Islet of Langerhans (tissue), 1 donor: ENCODE measurements around the gene PDGFRB.
"Not testable (repeated sequence)": the region's sequence is repeated elsewhere in the genome, so short reads cannot be mapped to it uniquely, and the experiment has no call there.

Experiments used
- FAIRE-seq: peaks from one replicate; lab custom pipeline; 2011; peaks lifted over from hg19 to GRCh38; lab: Jason Lieb, UNC

The PDGFRB gene

DNA sequence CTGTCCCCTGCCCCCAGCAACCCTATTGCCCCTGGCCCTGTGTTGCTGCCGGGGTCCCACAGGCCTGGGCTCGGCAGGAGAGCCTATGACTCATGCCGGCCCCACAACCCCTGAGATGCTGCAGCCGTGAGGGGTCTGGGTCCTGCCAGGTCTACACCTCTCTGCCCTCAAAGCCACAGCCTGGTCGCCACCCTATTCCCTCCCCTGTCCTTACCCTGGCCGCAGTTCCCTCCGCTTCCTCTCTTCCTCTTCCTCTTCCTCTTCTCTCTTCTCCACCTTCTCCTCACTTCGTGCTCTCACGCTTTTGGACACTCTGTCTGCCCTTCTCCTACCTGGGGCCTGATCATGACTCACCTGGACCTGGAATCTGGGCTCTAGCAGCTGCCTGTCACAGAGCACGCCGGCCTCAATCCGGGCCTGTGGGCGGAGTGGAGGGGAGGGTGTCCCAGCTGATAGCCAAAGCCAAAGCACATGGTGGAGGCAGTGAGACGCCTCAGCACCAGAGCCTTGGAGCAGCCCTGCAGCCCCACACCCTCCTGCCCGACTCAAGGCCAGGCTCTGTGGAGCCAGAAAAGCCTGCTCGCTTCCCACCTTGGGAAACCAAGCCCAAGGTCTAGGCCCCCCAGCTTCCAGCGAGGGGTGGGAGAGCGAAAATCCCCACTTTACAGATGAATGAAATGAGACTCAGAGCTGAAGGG is 42.4 kb downstream of the PDGFRB start:
- FAIRE-seq = no peak

DNA sequence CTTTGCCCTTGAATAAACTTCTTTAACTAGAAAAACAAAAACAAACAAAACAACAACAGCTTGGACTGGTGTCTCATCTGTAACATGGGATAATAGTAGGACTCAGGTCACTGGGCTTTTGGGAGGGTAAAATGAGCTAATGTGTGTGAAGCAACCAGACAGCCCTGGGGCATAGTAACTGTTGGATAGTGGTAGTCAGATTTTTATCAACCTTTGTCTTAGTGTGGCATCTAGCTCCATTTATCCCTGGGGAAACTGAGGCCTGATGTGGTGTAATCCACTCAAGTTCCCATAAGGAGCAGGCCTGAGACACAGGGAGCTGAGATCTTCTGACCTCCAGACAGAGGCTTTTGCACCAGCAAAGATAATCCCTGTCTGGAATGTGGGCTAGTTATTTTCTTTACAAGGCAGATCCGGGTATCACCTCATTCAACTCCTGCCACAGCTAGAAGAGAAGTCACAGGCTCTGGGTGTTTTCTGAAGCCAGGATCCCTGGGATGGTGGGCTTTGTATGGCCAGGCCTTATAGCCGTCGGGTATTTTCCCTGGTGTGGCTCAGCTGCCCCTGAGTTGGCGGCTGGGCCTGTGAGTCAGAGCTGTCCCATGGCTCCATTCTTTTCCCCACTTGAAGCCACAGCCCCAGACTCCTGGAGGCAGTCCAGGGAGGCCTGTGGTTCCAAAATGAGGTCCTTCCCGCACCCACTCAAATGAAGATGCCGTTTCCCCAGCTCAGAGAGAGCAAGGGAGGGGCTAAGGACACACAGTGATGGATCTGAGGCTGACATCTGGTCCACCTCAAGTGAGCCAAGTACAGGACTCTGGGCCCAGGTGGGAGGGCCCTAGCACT is 43.2 kb downstream of the PDGFRB start:
- no peak for FAIRE-seq

DNA sequence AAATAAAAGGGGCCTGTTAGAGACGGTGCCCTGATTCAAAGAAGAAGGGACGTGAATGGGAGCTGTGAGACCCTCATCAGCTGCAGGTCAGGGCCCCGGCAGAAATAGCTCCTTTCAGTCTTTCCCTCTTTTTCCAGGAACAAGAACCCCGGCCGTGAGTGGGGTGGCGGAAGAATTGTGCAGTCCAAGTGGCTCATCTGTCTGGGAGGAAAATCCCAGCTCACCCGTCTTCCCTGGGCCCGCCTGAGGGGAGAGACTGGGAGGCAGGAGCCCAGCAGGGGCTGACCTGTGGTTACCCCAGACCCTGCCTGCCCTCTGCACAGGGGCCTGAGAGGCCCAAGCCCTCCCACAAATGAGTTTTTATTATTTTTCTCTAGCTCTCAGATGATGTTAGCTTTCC is 44.5 kb downstream of the PDGFRB start:
- FAIRE-seq = no peak

DNA sequence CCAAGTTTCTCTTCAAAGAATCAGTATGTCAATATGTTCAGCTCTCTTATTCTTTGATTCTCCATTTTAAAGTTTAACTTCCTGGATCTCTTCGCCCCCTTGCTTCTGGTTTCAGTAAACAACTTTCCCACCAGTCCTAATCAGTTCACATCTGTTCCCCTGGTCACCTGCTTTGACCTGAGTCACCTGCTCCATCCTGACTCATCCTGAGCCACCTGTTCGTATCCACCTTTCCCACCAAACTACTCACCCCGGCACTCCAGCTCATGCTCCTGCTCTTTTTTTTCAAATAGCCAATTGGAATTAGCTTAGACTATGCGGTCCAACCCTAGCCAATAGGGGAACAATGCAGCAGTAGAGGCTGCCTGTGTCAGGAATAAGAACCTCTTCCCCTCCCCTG is 45.7 kb downstream of the PDGFRB start:
- FAIRE-seq = no peak

DNA sequence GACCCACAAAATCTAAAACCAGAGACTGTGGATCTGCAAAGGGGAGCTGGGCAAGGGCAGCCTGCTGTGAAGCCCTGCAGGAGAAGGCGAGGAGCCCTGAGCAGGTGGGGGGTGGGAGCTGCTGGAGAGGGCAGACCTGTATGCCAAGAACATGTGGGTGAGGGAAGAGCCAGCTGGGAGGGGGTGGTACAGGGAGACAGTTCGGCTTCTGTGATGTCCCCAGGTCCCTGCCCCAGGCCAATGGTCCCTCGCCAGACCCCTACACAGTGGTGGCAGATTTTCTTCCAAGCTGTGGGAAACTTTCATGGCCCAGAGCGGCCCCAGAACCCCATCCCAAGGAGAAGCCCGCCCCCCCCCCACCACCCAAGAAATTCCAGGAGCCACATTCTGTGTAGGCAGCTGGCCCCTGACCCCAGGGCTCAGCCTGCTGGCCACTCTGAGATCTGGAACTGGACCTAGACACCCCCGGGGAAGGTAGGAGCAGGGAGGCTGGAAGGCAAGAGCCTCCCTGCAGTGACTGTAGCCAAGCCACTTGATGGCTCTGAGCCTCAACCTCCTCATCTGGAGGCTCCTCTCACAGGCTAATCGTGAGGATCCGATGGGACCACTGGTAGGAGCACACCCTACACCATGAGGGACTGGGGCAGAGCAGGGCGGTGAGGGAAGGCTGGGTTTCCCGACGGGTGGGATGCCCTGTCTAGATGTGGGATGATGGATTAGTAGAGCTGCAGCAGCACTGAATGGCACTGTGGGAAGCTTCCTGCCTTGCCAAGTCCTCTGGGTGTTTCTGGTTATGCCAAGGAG is 46.7 kb downstream of the PDGFRB start:
- no peak for FAIRE-seq

DNA sequence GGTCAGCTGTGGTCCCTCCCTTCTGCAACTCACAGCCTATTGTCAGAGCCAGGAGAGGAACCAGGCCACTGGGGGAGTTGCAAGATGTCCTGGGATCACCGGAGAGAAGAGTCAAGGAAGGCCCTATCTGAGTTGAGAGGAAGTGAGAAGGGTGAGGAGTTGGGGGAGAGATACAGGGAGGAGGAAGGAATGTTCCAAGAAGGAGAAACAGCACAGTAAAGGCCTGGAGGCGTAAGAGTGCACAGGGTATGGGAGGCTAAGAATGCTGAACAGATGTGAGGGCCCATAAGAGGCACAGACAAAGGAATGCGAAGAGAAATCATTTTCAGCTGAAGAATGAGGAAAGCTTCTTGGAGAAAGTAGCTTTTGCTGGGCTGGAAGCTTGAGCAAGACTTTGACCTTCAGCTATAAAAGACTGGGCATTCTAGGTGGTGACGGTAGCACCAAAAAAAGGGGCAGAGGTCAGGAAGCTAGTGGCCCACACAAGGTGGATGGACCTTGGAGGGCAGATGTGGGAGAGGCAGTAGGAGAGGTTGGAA is 47.7 kb downstream of the PDGFRB start:
- FAIRE-seq = no peak

DNA sequence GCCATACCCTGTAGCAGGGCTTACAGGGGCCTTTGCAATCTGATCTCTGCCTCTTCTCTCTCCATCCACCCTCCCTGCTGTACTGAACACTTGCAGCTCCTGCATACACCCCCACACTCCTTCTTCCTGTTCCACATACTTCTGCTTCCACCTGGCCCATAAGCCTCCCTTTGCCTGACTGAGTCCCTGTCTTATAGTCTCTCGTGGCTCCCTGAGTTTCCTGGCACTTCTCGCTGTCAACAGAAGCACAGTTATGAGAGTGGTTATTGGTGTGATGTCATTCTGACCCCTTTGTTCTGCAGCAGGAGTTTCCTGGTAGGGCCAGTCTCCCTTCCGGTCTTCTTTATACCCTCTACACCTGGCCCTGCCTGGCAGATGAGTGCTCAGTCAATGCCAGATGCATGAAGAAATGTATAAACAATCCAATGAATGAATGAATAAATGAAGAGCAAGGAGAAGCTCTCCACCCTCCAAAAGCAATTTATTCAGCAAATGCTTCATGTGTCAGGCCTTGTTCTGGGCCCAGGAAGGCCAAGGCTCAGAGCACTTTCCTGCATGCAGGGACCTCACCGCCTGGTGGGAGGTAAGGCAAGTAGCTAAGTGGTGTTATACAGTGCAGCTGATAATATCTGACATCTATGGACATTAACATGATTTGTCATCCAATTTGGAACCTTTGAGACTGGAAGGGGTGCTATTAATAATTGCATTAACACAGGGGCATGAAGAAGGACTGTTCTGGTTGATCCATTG is 48.8 kb downstream of the PDGFRB start:
- FAIRE-seq = no peak

DNA sequence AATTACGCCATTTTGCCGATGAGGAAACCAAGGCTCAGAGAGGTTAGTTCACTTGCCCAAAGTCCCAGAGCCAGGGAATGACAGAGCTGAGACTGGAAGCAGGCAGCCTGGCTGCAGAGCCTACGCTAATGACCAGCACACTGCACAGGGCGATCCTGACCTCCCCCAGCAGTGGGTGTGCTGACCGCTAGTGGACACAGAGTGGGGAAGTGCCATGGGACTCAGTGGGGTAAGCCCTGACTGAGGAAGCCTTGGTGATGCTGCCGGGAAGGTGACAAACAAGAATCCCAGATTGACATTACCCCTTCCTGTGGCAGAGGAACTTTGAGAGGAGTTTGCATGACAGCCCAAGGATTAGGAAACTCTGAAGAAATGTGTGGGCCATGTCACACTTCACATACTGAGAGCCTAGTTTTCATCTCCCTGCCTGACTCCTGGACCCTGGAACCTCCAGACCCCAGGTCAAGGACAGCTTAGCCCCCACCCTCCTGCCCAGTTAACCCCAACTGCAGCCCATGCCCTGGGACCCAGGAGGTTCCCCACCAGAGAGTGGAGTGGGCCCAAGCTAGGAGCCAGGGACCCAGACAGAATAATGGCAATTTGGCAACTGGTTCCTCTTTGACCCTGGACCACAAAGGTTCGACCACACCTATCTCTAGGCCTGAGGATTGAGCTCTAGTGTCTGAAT is 49.6 kb downstream of the PDGFRB start:
- no peak for FAIRE-seq

DNA sequence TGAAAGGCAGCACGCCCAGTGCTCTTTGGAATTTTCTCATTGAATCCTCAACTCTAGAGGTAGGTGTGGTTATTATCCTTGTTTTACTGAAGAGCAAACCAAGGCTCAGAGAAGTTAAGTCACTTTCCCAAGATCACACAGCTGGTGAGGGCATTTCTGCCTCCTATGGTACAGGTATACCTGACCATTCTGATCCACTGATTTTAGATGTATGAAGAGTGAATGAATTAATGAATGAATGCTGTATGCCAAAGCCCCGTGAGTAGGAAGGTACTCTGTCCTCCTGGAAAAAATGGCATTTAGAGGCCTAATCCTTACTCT is 51.1 kb downstream of the PDGFRB start:
- no peak for FAIRE-seq

DNA sequence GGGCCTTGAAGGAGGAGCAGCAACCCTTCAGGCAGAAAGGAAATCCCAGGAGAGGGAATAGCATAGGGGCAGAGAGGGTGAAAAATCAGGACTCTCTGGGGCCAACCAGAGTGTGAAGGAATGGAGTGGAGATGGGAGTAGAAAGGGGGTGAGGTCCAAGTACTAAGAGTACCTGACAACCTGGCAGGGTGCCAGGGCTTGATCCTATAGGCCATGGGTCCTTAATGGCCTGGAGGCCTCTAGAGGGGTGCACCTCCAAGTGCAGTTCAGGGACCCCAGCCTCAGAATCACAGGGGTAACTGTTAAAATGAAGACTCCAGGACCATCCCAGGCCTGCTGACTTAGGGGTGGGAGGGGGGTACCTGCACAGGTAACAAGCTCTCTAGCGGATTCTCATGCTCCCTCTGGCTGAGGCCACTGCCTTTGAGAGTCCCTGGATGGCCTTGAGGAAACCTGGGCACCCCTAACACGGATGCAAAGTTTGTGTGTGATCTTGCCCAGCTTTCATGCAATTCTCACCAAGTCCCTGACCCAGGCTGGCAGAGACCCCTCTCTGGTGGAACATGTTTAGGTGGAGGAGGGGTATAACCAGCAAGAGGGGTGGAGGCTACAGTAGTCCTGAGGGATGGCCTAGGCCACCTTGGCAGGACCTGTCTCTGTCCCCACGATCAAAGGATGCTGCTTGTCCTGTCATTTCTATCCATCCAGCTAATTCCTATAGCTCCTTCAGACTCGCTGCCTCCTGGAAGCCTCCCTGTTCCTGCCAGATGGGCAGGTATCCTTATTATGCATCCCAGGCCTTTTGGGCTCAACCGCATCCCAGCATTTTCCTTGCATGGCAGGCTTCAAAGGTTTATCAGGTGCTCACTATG is 51.7 kb downstream of the PDGFRB start:
- no peak for FAIRE-seq

DNA sequence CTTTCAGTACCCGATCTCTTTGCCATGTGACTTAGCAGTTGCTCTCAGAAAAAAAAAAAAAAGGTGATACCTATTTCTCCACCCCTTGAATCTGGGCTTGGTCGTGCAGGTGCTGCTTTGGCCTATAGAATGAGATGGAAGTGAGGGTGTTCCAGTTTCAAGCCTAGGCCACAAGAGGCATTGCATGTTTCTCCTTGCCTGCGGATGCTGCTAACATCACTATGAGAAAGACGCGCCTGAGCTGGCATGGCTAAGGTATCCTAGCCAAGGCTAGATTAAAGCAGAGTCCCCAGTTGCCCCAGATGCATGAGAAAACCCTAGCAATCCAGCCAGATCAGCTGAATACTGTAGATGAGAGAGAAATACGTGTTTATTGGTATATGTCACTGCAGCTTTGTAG is 54.6 kb downstream of the PDGFRB start:
- no peak for FAIRE-seq

DNA sequence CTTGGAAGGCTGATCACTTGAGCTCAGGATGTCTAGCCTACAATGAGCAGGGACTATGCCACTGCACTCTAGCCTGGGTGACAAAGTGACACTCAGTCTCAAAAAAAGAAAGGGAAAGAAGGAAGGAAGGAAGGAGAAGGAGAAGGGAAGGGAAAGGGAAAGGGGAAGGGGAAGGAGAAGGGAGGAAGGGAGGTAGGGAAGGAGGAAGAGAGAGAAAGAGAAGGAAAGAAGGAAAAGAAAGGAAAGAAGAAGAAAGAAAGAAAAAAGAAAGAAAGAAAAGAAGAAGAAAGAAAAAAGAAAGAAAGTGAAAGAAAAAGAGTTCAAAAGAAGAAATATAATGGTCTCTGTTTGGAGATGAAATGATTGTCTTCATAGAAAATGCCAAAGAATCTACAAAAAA is 58.5 kb downstream of the PDGFRB start:
- no peak for FAIRE-seq

DNA sequence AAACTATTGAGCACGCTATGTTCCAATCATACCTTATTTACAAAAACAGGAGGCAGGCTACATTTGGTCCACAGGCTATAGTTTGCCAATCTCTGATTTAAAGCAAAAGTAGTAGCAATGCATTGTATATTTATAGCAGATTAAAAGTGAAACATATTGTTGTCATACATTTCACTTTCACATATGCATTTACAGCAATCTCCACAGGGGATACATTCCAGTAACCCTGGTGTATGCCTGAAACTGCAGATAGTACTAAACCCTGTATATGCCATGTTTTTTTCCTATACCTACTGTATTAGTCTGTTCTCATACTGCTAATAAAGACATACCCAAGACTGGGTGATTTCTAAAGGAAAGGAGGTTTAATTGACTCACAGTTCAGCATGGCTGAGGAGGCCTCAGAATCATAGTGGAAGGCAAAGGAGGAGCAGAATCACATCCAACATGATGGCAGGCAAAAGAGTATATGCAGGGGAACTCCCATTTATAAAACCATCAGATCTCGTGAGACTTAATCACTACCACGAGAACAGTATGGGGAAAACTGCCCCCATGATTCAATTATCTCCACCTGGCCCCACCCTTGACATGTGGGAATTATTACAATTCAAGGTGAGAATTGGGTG is 63.4 kb downstream of the PDGFRB start:
- no peak for FAIRE-seq

DNA sequence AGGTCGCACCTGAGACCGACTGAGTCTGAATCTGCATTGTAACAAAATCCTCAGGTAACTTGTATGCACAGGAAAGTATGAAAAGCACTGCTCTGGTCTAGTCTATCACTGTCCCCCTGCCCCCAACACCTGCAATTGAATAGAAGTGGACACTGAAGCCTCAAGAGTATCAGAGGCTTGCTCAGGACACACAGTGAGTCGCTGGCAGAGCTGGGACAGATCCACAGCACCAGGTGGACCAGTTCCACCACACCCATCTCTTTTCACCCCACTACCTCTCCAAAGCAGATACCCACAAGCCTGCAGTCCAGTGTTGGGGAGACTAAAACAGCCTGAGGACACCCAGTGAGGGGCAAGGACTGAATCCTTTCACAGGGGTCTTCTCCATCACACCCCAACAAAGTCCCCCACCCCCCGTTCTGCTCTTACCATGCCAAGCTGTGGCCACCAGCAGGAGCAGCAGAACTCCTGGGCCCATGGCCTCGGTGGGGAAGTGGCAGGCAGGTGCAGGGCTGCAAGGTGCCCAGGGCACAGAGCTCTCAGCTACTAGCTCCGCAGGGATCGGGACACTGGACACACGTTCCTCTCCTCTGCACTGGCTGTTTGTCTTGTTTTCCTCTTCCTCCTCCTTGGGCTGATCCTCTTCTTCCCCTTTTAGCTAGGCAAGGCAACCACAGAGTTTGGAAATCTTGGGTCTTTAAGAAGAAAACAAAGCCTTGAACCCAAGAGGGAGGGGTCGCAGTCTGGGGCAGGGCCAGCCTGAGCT is 69.5 kb downstream of the PDGFRB start, which contains the start of gene CSF1R:
TSS of gene CSF1R (minus strand) at position 605 of the 766 bp plus-strand sequence. CDS start at position 478, 127 bp downstream.
- no peak for FAIRE-seq

DNA sequence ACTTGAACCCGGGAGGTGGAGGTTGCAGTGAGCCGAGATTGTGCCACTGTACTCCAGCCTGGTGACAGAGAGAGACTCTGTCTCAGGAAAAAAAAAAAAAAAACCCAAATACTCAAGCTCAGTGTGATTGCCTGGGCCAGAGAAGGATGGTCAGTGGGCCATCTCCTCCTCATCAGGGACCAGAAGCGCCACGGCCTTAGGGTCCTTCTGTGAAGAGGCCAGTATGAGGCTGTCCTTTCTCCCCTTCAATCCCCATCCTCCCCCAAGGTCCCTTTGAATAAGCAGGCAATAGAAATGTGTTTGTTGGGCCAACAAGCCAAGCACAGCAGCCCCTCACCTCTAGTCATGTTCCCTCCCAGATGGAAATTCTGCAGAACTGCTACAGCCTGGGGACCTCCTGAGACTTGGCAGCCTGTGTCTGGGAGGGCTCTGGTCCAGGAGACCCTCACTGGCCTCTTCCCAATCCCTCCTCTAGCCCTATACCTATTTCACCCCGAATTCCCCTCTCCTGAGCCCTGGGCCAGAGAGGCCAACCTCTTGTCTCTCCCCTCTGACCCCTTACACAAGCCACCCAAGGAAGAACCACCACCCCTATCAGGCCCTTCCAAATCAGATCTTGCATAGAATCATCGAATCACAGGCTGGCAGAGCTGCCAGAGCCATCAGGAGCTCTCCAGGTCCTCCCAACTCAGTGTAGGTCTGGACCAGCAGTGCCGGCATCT is 70.3 kb downstream of the PDGFRB start:
- FAIRE-seq = no peak

DNA sequence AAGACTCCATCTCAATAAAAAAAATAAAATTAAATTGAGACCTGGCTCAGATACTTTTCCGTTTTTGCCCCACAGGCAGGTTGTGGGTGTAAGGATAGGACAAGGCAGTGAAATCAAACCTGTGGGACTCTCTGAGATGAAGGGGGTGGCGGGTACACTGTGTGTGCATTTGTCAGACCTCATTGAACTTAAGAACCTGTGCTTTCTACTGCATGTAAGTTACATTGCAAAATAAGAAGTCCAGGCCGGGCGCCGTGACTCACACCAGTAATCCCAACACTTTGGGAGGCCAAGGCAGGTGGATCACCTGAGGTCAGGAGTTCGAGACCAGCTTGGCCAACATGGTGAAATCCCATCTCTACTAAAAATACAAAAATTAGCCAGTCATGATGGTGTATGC is 70.9 kb downstream of the PDGFRB start:
- FAIRE-seq = not testable (repeated sequence)

DNA sequence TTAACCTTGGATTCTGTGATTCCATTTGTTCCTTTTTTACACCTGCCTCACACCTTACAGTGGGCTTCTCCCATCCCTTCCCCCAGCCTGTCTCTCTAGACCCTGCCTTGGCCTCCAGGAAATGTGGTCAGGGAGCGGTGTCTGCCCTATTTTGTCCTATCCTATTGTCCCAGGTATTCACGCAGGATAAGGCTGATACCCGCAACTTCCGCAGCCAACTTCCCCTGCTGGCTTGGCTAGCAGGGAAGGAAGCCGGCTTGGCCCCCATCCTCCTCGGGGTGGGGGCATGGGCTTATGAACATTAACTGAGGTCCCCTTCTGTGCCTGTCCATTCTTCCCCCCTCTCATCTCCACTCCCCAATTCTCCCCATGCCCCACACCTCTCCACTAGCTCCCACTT is 72.8 kb downstream of the PDGFRB start:
- FAIRE-seq = no peak

DNA sequence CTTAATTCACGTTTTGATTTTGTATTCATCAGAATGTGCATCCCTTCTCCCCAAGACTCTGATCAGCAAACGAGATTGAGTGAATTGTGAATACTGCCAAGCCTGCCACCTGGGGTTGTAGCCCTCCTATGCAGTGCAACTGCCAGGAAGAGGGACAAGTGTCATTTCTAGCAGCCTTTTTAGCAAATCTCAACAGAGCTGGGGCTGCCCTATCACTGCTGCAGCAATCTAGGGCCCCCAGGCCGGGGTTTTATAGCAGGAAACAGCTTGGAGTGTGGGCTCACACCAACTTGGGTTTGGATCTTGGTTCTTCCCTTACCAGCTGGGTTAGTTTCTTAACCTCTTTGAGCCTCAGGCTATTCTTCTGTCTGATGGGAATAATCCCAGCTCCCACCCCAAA is 73.3 kb downstream of the PDGFRB start:
- FAIRE-seq = no peak
